ENCODE data around the gene MYO5B.
"Not testable (repeated sequence)": the region's sequence is repeated elsewhere in the genome, so short reads cannot be mapped to it uniquely, and the experiment has no call there.

MYO5B gene

DNA sequence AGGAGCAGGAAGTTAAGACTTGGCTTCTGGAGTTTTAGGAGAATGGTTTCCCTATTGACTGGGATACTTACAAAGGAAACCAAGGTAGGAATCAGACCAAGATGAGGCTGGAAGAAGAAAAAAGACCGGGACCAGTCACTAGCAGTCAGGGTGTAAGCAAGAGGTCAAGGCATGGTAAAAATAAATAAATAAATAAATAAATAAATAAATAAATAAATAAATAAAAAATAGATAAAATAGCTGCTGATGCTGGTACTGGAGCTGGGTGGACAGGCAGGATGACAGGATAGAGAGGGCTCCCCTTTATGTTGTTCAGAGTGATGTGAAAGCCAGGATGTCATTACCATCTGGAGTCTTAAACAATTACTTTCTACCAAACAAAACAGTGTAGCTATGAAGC, 89.9 kb downstream of the MYO5B start:
- no peak for DNase-seq (ENCODE audit: low read depth in 4 of 4, low spot score in 1 of 4)

DNA sequence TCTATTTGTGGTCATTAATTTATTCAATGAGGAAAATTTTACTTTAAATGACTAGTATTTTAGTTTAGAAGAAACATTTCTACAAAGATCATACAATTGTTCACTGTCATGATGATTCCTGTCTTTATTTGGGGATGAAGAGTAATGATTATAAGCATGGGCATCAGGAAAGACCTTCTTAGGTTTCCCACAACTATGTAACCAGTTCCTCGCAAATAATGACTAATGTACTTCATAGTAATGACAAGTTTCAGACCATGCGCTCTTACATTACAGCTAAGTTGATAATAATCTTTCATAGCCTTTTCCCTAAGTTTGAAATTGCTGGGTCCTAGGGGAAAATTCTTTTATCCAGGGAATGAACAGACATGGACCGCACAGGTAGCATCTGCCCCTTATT, 90.5 kb downstream of the MYO5B start:
- DNase-seq (ENCODE audit: low read depth in 4 of 4, low spot score in 1 of 4) = no peak

GRCh38 chr18:50099725-50100407, 95.1 kb downstream of the MYO5B start:
- no peak for DNase-seq (ENCODE audit: low read depth in 4 of 4, low spot score in 1 of 4)

- DNase-seq (ENCODE audit: low read depth in 4 of 4, low spot score in 1 of 4) = no peak
Measured at GRCh38 chr18:50097702-50098101, 97.2 kb downstream of the MYO5B start.

DNA sequence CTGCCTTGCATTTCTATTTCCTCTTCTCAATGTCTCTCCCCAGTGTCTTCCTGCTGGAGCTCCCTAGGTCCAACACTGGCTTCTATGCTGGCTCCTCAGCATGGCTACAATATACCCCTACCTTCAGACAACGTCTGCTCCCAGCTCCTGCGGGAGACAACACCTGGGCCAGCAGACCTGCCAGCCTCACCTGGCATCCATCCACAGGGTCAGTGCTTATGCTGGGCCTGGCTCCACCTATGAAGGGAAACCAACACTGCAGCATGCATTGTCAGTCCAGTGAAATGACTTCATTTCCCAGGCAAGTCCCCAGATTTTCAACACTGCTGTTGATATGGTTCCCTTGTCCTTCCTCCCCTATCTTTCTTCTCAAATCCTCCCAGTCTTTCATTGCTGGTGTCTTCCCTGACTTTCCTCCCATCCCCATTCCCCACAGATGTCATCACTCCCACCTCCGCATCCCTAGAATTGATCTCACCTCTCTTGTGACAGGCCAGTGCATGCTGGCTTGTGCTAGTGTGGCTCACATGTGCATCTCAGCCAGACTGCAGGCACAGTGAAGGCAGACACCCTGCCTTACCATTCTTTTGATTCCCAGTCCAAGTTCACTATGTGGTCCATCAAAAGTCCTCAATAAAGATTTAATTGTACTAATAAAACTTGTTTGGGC, 98.0 kb downstream of the MYO5B start:
- no peak for DNase-seq (ENCODE audit: low read depth in 4 of 4, low spot score in 1 of 4)

DNA sequence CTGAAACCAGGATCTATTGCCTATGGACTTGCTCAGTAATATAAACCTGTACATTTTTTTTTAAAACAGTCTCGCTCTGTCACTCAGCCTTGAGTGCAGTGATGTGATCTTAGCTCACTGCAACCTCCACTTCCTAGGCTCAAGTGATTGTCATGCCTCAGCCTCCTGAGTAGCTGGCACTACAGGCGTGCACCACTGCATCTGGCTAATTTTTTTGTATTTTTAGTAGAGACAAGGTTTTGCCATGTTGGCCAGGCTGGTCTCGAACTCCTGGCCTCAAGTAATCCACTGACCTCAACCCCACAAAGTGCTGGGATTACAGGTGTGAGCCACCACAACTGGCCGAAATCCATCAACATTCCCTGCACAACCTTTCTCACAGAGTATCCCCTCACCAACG, 100.2 kb downstream of the MYO5B start:
- DNase-seq (ENCODE audit: low read depth in 4 of 4, low spot score in 1 of 4) = not testable (repeated sequence)

DNA sequence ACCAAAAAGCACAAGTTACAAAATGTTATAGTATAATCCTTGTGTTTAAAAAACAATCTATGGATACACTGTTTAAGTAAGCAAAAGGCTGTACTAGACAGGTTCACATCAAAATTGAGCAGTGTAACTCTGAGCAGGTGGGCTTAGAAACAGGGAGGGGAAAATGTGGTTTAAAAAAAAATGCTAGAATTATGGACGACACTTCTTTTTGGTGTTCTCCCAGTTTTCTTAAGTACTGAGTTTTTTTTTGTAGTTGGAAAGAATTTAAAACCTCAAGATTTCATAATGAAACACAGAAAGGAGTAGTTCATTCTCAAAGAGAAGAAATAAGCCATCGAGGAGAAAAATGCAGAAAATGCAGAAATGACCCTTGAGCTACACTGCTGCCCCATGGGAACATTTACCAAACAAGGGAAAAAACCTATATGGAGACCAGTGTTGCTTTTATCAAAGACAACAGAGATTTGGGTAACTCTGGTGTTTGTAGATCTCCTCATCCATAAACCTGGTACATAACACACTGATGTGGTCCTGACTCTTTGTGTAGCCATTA, 100.7 kb downstream of the MYO5B start:
- DNase-seq (ENCODE audit: low read depth in 4 of 4, low spot score in 1 of 4) = no peak

DNA sequence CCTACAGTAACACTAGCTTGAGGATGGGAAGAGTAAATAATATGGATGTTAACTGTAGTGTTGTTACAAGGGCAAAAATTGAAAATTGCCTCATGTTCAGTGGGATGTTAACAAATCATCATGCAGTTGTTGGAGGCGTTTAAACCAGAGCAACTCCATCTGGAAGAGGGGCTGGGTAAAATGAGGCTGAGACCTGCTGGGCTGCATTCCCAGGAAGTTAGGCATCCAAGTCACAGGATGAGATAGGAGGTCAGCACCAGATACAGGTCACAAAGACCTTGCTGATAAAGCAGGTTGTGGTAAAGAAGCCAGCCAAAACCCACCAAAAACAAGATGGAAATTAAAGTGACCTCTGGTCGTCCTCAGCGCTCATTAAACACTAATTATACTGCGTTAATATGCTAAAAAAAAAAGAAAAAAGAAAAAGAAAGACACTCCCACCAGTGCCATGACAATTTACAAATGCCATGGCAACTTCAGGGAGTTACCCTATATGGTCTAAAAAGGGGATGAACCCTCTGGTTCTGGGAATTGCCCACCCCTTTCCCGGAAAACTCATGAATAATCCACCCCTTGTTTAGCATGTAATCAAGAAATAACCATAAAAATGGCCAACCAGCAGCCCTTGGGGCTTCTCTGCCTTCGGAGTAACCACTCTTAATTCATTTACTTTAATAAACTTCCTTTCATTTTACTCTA, 101.4 kb downstream of the MYO5B start:
- no peak for DNase-seq (ENCODE audit: low read depth in 4 of 4, low spot score in 1 of 4)

DNA sequence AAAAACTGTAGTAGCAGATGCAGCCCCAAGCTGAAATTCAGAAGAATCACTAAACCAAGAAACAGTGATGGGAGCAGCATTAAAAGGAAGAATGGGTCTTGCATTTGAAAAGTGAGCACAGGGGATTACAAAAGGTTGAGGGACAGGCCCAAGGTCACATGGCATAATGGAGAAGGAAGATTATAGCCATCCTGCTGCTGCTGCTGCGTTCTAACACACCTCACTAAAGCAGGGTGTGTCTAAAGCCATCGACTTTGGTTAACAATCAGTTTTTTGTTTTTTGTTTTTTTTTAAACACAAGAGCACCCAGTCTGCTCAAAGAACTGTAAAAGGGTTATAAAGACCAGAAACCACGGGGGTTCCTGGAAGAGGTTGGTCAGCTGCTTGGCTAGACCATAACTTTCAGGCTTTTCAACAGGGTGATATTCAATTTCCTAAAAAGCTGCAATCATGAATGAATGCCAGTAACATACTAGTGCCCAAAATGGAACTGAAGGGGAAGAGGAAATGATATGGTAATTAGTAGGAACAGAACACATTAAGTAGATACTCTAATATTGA, 102.6 kb downstream of the MYO5B start:
- no peak for DNase-seq (ENCODE audit: low read depth in 4 of 4, low spot score in 1 of 4)

- DNase-seq (ENCODE audit: low read depth in 4 of 4, low spot score in 1 of 4) = no peak
Measured at GRCh38 chr18:50091509-50092244, 103.3 kb downstream of the MYO5B start.

DNA sequence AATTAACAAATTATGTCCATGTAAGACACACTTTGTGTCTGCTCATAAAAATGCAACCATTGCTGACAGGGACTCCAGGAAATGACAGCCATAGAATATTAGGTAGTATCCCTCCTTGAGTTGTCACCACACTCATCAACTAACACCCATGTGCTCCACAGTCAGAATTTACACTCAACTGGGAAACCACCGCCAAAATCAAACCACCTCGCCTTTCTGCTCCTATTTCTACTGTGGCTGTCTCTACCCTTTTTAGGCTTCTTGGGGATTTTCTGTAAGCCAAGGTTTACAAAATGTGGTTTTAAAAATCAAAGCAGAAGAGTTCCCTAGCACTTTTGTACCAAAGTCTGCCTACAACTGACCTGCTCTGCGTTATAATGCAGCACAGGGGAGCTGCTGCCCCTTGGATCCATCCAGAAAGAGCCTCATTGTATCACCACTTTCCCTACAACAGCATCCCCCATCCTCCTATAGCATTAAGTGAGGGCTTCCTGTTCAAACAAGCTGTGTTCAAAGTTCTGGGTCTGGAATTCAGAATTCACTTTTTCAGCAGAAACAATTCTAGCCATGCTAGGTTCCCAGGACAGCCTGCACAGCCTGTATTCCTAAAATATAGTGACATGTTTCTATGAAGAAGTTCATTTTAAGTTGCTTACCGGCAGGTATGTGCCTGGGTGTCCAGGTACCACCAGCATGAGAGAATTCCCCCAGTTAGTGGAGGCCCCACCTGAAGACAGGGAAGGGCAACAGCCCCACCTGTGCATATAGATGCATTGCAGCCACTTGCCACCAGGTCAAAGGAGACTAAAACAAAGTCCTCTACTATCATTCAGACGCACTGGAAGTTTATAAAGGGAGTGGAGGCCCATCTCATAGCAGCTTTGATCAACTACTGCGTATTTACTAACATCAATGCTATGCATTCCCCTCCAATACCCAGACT, 104.3 kb downstream of the MYO5B start:
- no peak for DNase-seq (ENCODE audit: low read depth in 4 of 4, low spot score in 1 of 4)

DNA sequence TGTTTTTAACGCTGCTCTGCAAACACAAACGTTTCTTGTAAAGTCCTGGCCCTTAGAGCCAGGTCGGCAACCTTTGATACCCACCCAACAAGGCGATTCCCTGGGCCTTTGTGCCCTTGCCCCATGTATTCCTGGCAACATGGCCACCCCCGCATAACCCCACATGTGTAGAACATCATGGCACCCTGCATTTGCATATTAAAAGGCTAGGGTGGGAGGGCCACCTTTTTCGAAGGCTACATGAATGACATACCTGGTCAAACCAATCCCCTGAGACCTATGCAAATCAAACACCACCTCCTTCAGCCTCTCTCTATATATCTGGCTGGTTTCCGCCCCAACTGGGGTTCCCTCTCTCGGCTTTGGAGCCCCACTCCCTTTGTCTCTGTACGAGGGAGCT, 105.2 kb downstream of the MYO5B start:
- no peak for DNase-seq (ENCODE audit: low read depth in 4 of 4, low spot score in 1 of 4)

DNA sequence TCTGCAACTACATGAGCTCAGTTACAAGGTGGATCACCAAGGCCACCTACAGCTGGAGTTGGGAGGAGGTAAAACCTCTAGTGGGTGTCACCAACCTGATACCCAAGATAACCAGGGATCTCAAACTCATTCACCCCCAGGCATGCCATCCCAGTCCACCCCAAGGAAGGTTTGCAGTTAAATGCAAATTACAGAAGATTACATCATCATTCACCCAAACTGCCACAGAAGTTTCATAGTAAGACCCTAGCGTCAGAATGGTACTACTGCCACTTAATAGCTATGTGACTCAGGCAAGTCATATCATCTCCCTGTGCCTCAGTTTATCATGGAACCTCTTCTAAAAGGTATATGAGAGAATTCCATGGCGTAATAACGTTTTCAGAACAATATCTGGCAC, 111.2 kb downstream of the MYO5B start:
- no peak for DNase-seq (ENCODE audit: low read depth in 4 of 4, low spot score in 1 of 4)

- DNase-seq (ENCODE audit: low read depth in 4 of 4, low spot score in 1 of 4) = no peak
Measured at GRCh38 chr18:50080932-50081560, 113.9 kb downstream of the MYO5B start.

DNA sequence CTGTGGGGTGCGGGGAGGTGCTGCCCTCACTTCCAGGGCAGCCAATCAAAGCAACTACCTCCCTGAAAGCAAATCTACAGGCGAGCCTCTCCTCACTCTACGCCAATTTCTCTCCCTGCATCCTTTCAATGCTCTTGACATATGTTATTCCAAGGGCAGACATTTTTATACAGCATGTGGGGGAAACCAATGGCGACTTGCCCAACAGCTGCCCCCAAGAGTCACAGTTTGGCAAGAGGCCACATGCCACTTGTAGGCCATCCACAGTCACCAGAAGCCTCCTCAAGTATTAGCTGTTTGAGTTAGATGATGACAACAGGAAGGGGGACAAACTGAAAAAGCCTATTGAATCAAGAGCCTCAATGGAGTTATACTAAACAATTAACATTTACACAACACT, 114.6 kb downstream of the MYO5B start:
- no peak for DNase-seq (ENCODE audit: low read depth in 4 of 4, low spot score in 1 of 4)

DNA sequence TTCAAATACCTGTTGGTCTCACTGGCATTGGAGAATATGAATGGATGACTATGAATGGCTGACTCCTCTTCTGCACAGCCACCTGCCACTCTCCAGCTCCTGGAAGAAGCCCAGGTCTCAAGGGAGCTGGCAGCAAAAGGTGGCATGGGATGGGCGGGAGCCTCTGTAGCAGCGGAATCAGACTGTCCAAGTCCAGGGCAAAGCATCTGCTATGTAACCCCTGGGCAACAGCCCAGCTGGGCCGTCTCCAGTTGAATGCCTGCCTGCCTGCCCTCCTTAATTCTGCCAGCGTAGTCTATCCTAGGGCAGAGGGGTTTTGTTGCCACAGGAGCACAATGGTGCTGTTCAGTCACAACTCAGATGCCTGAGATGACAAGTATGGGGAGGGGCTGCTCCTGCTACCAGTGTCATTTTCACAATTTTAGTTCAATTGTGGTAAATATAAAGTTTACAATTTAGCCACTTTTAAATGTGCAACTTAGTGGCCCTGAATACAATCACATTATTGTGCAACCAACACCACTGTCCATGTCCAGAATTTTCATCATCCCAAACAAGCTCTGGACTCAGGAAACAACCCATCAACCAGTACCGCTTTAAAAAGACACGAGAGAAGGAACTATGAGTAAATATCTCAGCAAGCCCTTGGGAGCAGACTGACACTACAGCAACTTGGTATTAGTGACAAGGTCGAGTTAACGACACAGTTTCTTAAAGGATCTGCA, 115.2 kb downstream of the MYO5B start:
- no peak for DNase-seq (ENCODE audit: low read depth in 4 of 4, low spot score in 1 of 4)

GRCh38 chr18:50076277-50076676, 118.7 kb downstream of the MYO5B start:
- DNase-seq (ENCODE audit: low read depth in 4 of 4, low spot score in 1 of 4) = no peak

DNA sequence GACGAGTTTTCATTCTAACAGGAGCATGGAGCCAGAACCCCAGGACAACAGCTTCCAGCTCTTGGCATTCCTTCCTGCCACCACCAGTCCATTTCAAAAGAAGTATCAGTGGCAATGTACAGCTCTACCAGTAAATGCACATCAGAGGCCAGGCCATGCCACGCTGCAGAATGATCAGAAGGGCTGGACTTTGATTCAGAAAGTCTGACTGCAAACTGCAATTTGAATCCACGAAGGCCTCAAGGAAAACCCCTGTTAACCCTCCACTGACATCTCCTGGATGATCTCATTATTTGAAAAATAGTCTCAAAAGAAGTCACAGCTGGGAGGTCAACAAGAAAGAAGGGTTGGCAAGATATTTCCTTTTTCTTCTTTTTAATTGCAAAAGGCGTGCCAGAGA, 119.2 kb downstream of the MYO5B start:
- no peak for DNase-seq (ENCODE audit: low read depth in 4 of 4, low spot score in 1 of 4)

- DNase-seq (ENCODE audit: low read depth in 4 of 4, low spot score in 1 of 4) = no peak
Measured at GRCh38 chr18:50074404-50074803, 120.5 kb downstream of the MYO5B start.
